ENCODE results near the gene TSPO. TPM values are rescaled to one million over a fixed set of nuclear protein-coding genes. Genes with fewer than 3 reads are reported as not detected.
A peak's percentile ranks its signal among the peaks of the same experiment; 100 is the strongest.

Gene TSPO
- total RNA-seq, 4 donors from 2014 or later, result 101 to 174 (median 113) TPM

DNA sequence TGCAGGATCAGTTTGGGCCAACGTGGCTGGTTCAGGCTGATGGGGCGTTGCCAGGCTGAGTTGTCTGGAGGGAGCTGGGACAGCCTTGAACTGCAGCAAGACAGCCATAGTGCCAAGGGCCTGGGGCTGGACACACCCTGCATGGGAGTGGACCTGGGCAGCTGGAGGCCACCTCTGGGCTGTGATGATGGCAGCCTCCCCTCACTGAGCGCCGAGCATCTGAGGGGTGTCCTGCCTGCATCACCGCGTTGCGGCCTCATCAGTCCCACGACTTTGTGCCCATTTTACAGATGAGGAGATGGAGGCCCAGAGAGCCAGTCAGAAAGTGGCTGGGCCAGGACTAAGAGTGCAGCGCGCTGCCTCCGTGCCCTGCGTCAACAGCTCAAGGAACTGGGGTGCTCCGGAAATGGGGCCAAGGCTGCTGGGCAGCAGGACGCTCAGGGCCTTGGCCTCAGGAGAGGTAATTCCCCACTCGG is 590 bp upstream of the TSPO start:
- Histone ChIP-seq H3K27me3 (no peaks in the 10 kb centered on the region), H3K4me1 (peaks cover 13 to 25% of the 10 kb centered on the region in 2 donors), H3K27ac (peak overlapping the region; percentile 74 to 85 (median 81)), H3K36me3 (no peaks in the 10 kb centered on the region), H3K9me3 (no peaks in the 10 kb centered on the region), H3K4me3 (peak overlapping the region; percentile 73 to 87 (median 79))
- intact Hi-C loops (cut with DNase I; ENCODE audit: low total_unique reads), result loop anchor here (1.0 kb wide), 1 partner anchor 7 kb away; the partner anchor contains the start of gene MCAT
- TF ChIP-seq, protein P1, sequence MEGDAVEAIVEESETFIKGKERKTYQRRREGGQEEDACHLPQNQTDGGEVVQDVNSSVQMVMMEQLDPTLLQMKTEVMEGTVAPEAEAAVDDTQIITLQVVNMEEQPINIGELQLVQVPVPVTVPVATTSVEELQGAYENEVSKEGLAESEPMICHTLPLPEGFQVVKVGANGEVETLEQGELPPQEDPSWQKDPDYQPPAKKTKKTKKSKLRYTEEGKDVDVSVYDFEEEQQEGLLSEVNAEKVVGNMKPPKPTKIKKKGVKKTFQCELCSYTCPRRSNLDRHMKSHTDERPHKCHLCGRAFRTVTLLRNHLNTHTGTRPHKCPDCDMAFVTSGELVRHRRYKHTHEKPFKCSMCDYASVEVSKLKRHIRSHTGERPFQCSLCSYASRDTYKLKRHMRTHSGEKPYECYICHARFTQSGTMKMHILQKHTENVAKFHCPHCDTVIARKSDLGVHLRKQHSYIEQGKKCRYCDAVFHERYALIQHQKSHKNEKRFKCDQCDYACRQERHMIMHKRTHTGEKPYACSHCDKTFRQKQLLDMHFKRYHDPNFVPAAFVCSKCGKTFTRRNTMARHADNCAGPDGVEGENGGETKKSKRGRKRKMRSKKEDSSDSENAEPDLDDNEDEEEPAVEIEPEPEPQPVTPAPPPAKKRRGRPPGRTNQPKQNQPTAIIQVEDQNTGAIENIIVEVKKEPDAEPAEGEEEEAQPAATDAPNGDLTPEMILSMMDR (IDR thresholded peaks at IDR 0.05 in 4 of 5, conservative IDR thresholded peaks at IDR 0.05 in 1 of 5), result no peak
- TF ChIP-seq POLR2A (IDR thresholded peaks at IDR 0.05), result no peak
- ATAC-seq, result peak in 1 of 2 donors; percentile 2
- in situ Hi-C loops (cut with MboI; ENCODE audit: low sequenced_read_pairs in 4 of 4), result no loop called here
- DNase-seq, result no peak

- in situ Hi-C loops (cut with MboI; ENCODE audit: low sequenced_read_pairs in 4 of 4) (no loop called here), intact Hi-C loops (cut with DNase I; ENCODE audit: low total_unique reads) (loop anchor here (1.0 kb wide), 1 partner anchor 34 kb away; no protein-coding TSS in a partner anchor)
- no peaks in the 10 kb centered on the region for H3K27me3 ChIP-seq
- no peak for DNase-seq
- H3K4me1 ChIP-seq, result peaks cover 13 to 27% of the 10 kb centered on the region in 2 donors
- peak; percentile 12 to 18 for ATAC-seq
- no peaks in the 10 kb centered on the region for H3K9me3 ChIP-seq
- peak overlapping the region; percentile 74 to 85 (median 81) for H3K27ac ChIP-seq
- TF ChIP-seq, protein P1 (IDR thresholded peaks at IDR 0.05 in 4 of 5, conservative IDR thresholded peaks at IDR 0.05 in 1 of 5), result no peak
- no peak for TF ChIP-seq POLR2A (IDR thresholded peaks at IDR 0.05)
- no peaks in the 10 kb centered on the region for H3K36me3 ChIP-seq
- peak overlapping the region; percentile 73 to 87 (median 79) for H3K4me3 ChIP-seq
These were observed 621 bp downstream of the TSPO start for GRCh38 chr22:43152003-43152356.

DNA sequence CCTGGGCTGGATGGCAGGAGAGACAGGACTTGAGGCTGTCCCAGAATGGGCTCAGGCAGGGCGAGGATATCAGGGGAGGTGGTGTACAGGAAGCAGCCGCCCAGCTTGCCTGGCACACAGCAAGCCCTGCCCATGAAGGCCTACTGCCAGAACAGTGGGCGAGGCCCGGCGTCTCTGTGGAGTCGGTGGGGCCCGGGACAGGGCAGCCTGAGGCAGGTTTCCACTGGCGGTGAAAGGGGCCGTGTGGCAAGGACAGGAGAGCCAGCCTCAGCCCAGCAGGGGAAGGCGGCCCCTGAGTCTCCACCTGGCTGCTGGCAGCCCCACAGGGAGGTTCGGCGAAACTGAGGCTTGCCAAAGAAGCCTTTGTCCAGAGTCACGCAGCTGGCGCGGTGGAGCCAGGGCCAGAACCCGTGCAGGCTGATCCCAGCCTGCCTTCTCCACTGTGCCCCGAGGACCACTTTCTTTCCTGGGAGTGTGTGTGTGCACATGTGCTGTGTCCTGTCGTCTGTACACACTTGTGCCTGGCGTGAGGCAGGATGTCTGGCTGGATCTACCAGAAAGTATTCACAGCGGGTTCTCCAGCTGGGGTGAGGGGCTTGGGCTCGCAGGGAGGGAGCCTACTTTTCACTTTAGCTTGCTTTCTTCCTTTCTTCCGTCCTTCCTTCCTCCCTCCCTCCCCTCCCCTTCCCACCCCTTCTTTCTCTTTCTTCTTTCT is 1.2 kb downstream of the TSPO start:
- Histone ChIP-seq H3K27ac (peak overlapping the region; percentile 74 to 85 (median 81)), H3K36me3 (no peaks in the 10 kb centered on the region), H3K4me3 (peak overlapping the region; percentile 73 to 87 (median 79)), H3K9me3 (no peaks in the 10 kb centered on the region), H3K4me1 (peaks cover 13 to 27% of the 10 kb centered on the region in 2 donors), H3K27me3 (no peaks in the 10 kb centered on the region)
- intact Hi-C loops (cut with DNase I; ENCODE audit: low total_unique reads), result loop anchor here (1.0 kb wide), 1 partner anchor 34 kb away; no protein-coding TSS in a partner anchor
- DNase-seq (peak; percentile 45 to 62), ATAC-seq (peak; percentile 39 to 42)
- in situ Hi-C loops (cut with MboI; ENCODE audit: low sequenced_read_pairs in 4 of 4), result no loop called here
- TF ChIP-seq POLR2A (IDR thresholded peaks at IDR 0.05), result no peak
- TF ChIP-seq, protein P1 (IDR thresholded peaks at IDR 0.05 in 4 of 5, conservative IDR thresholded peaks at IDR 0.05 in 1 of 5), result no peak

- TF ChIP-seq POLR2A (IDR thresholded peaks at IDR 0.05), result no peak
- TF ChIP-seq, protein P1 (IDR thresholded peaks at IDR 0.05 in 4 of 5, conservative IDR thresholded peaks at IDR 0.05 in 1 of 5), result no peak
- DNase-seq (no peak), ATAC-seq (no peak)
- peaks cover 13 to 27% of the 10 kb centered on the region in 2 donors for H3K4me1 ChIP-seq
- H3K27me3 ChIP-seq, result no peaks in the 10 kb centered on the region
- no peak overlapping the region for H3K4me3 ChIP-seq
- H3K36me3 ChIP-seq, result no peaks in the 10 kb centered on the region
- H3K27ac ChIP-seq, result no peak overlapping the region
- intact Hi-C loops (cut with DNase I; ENCODE audit: low total_unique reads) (no loop called here), in situ Hi-C loops (cut with MboI; ENCODE audit: low sequenced_read_pairs in 4 of 4) (no loop called here)
- no peaks in the 10 kb centered on the region for H3K9me3 ChIP-seq
These were observed 2.5 kb downstream of the TSPO start for GRCh38 chr22:43153899-43154298.
